Measurements from ENCODE around the gene PERM1.

GRCh38 chr1:993379-993995, 11.6 kb upstream of the PERM1 start:
- TF ChIP-seq CTCF (conservative IDR thresholded peaks at IDR 0.05 in 1 of 2, IDR thresholded peaks at IDR 0.05 in 1 of 2; ENCODE audit: low read depth in 1 of 2, low read length in 2 of 2) (no peak), EZH2 (IDR thresholded peaks at IDR 0.05; ENCODE audit: low read length, missing control alignments) (no peak)
